Duodenal mucosa (tissue), 2 donors: ENCODE data around the gene MAGEB4.

Source experiments
- H3K27ac ChIP-seq: one replicate; pipeline ENCODE4 v1.7.0; 2013; ENCODE audit warnings: low read depth, low read length
- H3K27me3 ChIP-seq, 2 donors: one replicate each; pipeline ENCODE4 v1.7.0; 2013; ENCODE audit warnings: low read length in 2 of 2, control low read depth in 1 of 2; ENCODE audit not compliant: insufficient read depth in 2 of 2, control insufficient read depth in 1 of 2
- H3K36me3 ChIP-seq, 2 donors: one replicate each; pipeline ENCODE4 v1.7.0; 2013; ENCODE audit warnings: low read length in 2 of 2, control low read depth in 1 of 2; ENCODE audit not compliant: insufficient read depth in 2 of 2, control insufficient read depth in 1 of 2
- H3K4me1 ChIP-seq, 2 donors: one replicate each; pipeline ENCODE4 v1.7.0; 2013; ENCODE audit warnings: low read length in 2 of 2, control low read depth in 1 of 2; ENCODE audit not compliant: insufficient read depth in 2 of 2, control insufficient read depth in 1 of 2
- H3K4me3 ChIP-seq, 2 donors: one replicate each; pipeline ENCODE4 v1.7.0; 2013; ENCODE audit warnings: low read length in 2 of 2, low read depth in 1 of 2
- H3K9ac ChIP-seq, 2 donors: one replicate each; pipeline ENCODE4 v1.7.0; 2013; ENCODE audit warnings: low read length in 2 of 2, low read depth in 1 of 2
- H3K9me3 ChIP-seq, 2 donors: one replicate each; pipeline ENCODE4 v1.7.0; 2013; ENCODE audit warnings: low read length in 2 of 2, control low read depth in 1 of 2; ENCODE audit not compliant: control insufficient read depth in 1 of 2

The MAGEB4 gene

GRCh38 chrX:30230395-30230794 is 11.4 kb upstream of the MAGEB4 start, which contains the start of gene MAGEB3:
Gene MAGEB3 (plus strand): TSS chrX:30230657. CDS start chrX:30235925, 5,268 bp downstream.
- Histone ChIP-seq H3K27ac (no peak within 1 kb of the TSS), H3K27me3 (no peaks in the 10 kb centered on the region), H3K4me3 (no peak within 1 kb of the TSS), H3K9me3 (no peaks in the 10 kb centered on the region), H3K9ac (no peak within 1 kb of the TSS), H3K36me3 (no peaks in the 10 kb centered on the region), H3K4me1 (no peaks in the 10 kb centered on the region)

- Histone ChIP-seq H3K27me3 (no peaks in the 10 kb centered on the region), H3K36me3 (no peaks in the 10 kb centered on the region), H3K4me1 (no peaks in the 10 kb centered on the region), H3K27ac (no peak within 1 kb of the TSS), H3K9me3 (no peaks in the 10 kb centered on the region), H3K4me3 (no peak within 1 kb of the TSS), H3K9ac (no peak within 1 kb of the TSS)
Measured at GRCh38 chrX:30246769-30247489, 5.1 kb downstream of the MAGEB4 start, which contains the start of gene MAGEB1. Gene MAGEB1 (plus strand): TSS chrX:30247146. CDS start chrX:30250494, 3,348 bp downstream.

GRCh38 chrX:30248854-30249253 is 7.1 kb downstream of the MAGEB4 start:
- no peaks in the 10 kb centered on the region for H3K27me3 ChIP-seq
- no peaks in the 10 kb centered on the region for H3K36me3 ChIP-seq
- H3K27ac ChIP-seq, result no peak overlapping the region
- no peak overlapping the region for H3K9ac ChIP-seq
- H3K4me3 ChIP-seq, result no peak overlapping the region
- no peaks in the 10 kb centered on the region for H3K9me3 ChIP-seq
- no peaks in the 10 kb centered on the region for H3K4me1 ChIP-seq

- no peaks in the 10 kb centered on the region for H3K4me1 ChIP-seq
- H3K9me3 ChIP-seq, result no peaks in the 10 kb centered on the region
- H3K27me3 ChIP-seq, result no peaks in the 10 kb centered on the region
- H3K36me3 ChIP-seq, result no peaks in the 10 kb centered on the region
- no peak overlapping the region for H3K27ac ChIP-seq
- H3K4me3 ChIP-seq, result no peak overlapping the region
- no peak overlapping the region for H3K9ac ChIP-seq
Measured at GRCh38 chrX:30253257-30253656, 11.5 kb downstream of the MAGEB4 start.

GRCh38 chrX:30259927-30260326 is 18.1 kb downstream of the MAGEB4 start:
- no peaks in the 10 kb centered on the region for H3K4me1 ChIP-seq
- no peak overlapping the region for H3K27ac ChIP-seq
- no peaks in the 10 kb centered on the region for H3K9me3 ChIP-seq
- no peak overlapping the region for H3K9ac ChIP-seq
- no peaks in the 10 kb centered on the region for H3K36me3 ChIP-seq
- H3K27me3 ChIP-seq, result no peaks in the 10 kb centered on the region
- no peak overlapping the region for H3K4me3 ChIP-seq

- no peak overlapping the region for H3K4me3 ChIP-seq
- no peaks in the 10 kb centered on the region for H3K4me1 ChIP-seq
- no peak overlapping the region for H3K27ac ChIP-seq
- H3K36me3 ChIP-seq, result no peaks in the 10 kb centered on the region
- no peaks in the 10 kb centered on the region for H3K27me3 ChIP-seq
- no peak overlapping the region for H3K9ac ChIP-seq
- no peaks in the 10 kb centered on the region for H3K9me3 ChIP-seq
Measured at GRCh38 chrX:30261012-30261411, 19.2 kb downstream of the MAGEB4 start.

- Histone ChIP-seq H3K9ac (no peak overlapping the region), H3K27ac (no peak overlapping the region), H3K36me3 (no peaks in the 10 kb centered on the region), H3K27me3 (no peaks in the 10 kb centered on the region), H3K9me3 (no peaks in the 10 kb centered on the region), H3K4me1 (no peaks in the 10 kb centered on the region), H3K4me3 (no peak overlapping the region)
Measured at GRCh38 chrX:30262763-30263162, 21.0 kb downstream of the MAGEB4 start.

GRCh38 chrX:30270639-30271038 is 28.8 kb downstream of the MAGEB4 start:
- H3K27ac ChIP-seq, result no peak overlapping the region
- no peak overlapping the region for H3K4me3 ChIP-seq
- no peak overlapping the region for H3K9ac ChIP-seq
- no peaks in the 10 kb centered on the region for H3K4me1 ChIP-seq
- H3K36me3 ChIP-seq, result no peaks in the 10 kb centered on the region
- H3K27me3 ChIP-seq, result no peaks in the 10 kb centered on the region
- no peaks in the 10 kb centered on the region for H3K9me3 ChIP-seq

- no peaks in the 10 kb centered on the region for H3K9me3 ChIP-seq
- H3K4me1 ChIP-seq, result no peaks in the 10 kb centered on the region
- no peaks in the 10 kb centered on the region for H3K36me3 ChIP-seq
- no peaks in the 10 kb centered on the region for H3K27me3 ChIP-seq
- H3K4me3 ChIP-seq, result no peak overlapping the region
- no peak overlapping the region for H3K9ac ChIP-seq
- H3K27ac ChIP-seq, result no peak overlapping the region
Measured at GRCh38 chrX:30275498-30275897, 33.7 kb downstream of the MAGEB4 start.

GRCh38 chrX:30278365-30278764 is 36.6 kb downstream of the MAGEB4 start:
- H3K9me3 ChIP-seq, result no peaks in the 10 kb centered on the region
- no peaks in the 10 kb centered on the region for H3K27me3 ChIP-seq
- H3K9ac ChIP-seq, result no peak overlapping the region
- H3K4me3 ChIP-seq, result no peak overlapping the region
- H3K27ac ChIP-seq, result no peak overlapping the region
- no peaks in the 10 kb centered on the region for H3K36me3 ChIP-seq
- H3K4me1 ChIP-seq, result no peaks in the 10 kb centered on the region
